HepG2 (cell line): ENCODE results near the gene CREB3. TPM values are rescaled to one million over a fixed set of nuclear protein-coding genes. Genes with fewer than 3 reads are reported as not detected.

Experiments used
- CCDC6 ChIP-seq: sonication (generic); formaldehyde crosslinking; IDR thresholded peaks from 2 replicates; pipeline ENCODE4 v1.8.1; 2022; ENCODE audit warnings: mild to moderate bottlenecking, missing genetic modification reagents, moderate library complexity
- HDAC1 ChIP-seq: sonication (generic); formaldehyde crosslinking; IDR thresholded peaks from 2 replicates; pipeline ENCODE4 v1.5.1; 2020; ENCODE audit warnings: mild to moderate bottlenecking, missing genetic modification reagents
- HOXA5 ChIP-seq: sonication (generic); formaldehyde crosslinking; IDR thresholded peaks from 2 replicates; pipeline ENCODE4 v1.4.0; 2020; ENCODE audit warnings: missing genetic modification reagents
- NFE2L1 ChIP-seq: sonication (generic); formaldehyde crosslinking; IDR thresholded peaks from 2 replicates; pipeline ENCODE4 v1.4.0; 2020; ENCODE audit warnings: missing genetic modification reagents, mild to moderate bottlenecking, borderline replicate concordance
- ZBTB8A ChIP-seq: sonication (generic); formaldehyde crosslinking; IDR thresholded peaks from 2 replicates; pipeline ENCODE4 v1.4.0; 2020; ENCODE audit warnings: mild to moderate bottlenecking, low read depth, missing genetic modification reagents, borderline replicate concordance
- ZNF253 ChIP-seq: sonication (generic); formaldehyde crosslinking; IDR thresholded peaks from 2 replicates; pipeline ENCODE4 v1.8.0; 2022; ENCODE audit warnings: mild to moderate bottlenecking, missing genetic modification reagents, borderline replicate concordance
- ZNF263 ChIP-seq: sonication (generic); formaldehyde crosslinking; IDR thresholded peaks from 2 replicates; pipeline ENCODE4 v1.4.0; 2020; ENCODE audit warnings: missing genetic modification reagents
- ZNF292 ChIP-seq: sonication (generic); formaldehyde crosslinking; IDR thresholded peaks from 2 replicates; pipeline ENCODE4 v1.8.1; 2022; ENCODE audit warnings: mild to moderate bottlenecking, low read depth, missing genetic modification reagents, borderline replicate concordance
- ZNF850 ChIP-seq: sonication (generic); formaldehyde crosslinking; conservative IDR thresholded peaks from 2 replicates; pipeline ENCODE4 v1.9.0; 2021; ENCODE audit warnings: mild to moderate bottlenecking, missing genetic modification reagents
- polyA plus RNA-seq, 8 experiments: library from polyadenylated mRNA; depleted of rRNA in 3 of 8; stranded (reverse) in 7 of 8; unstranded in 1 of 8; fragments of >200 nt; fragmentation: Illumina TruSeq in 4 of 8; extraction: Trizol in 4 of 8; gene quantifications; 2 replicates each; pipeline versions ENCODE4 v1.2.1 to v1.2.3, GENCODE V29; 2011 to 2016; ENCODE audit warnings: low read depth in 4 of 8, missing spikeins in 1 of 8, mixed read lengths in 1 of 8; ENCODE audit not compliant: insufficient read depth in 1 of 8
- total RNA-seq, 5 experiments: library from RNA; depleted of rRNA; stranded (reverse); fragments of >200 nt; fragmentation: Illumina TruSeq; extraction: Trizol; gene quantifications; 2 replicates each; pipeline ENCODE4 v1.2.3, GENCODE V29; 2016; ENCODE audit warnings: low read depth in 1 of 5
- TF ChIP-seq, protein P1 (sequence below), 2 experiments: fragments of 450-650 bp in 1 of 2; sonication (generic) in 1 of 2; formaldehyde crosslinking in 1 of 2; IDR thresholded peaks; 2 replicates each; pipeline versions ENCODE4 v1.6.1 to v1.8.0; 2016 to 2022; ENCODE audit warnings: antibody characterized with exemption in 1 of 2, mild to moderate bottlenecking in 1 of 2, missing genetic modification reagents in 1 of 2
- TF ChIP-seq, protein P2 (sequence below): sonication (generic); formaldehyde crosslinking; conservative IDR thresholded peaks from 2 replicates; pipeline ENCODE4 v1.8.1; 2023; ENCODE audit warnings: missing genetic modification reagents
- TF ChIP-seq, protein P3 (sequence below): sonication (generic); formaldehyde crosslinking; IDR thresholded peaks from 2 replicates; pipeline ENCODE4 v1.8.0; 2022; ENCODE audit warnings: mild to moderate bottlenecking, missing genetic modification reagents, borderline replicate concordance
- TF ChIP-seq, protein P4 (sequence below), 2 experiments: sonication (generic) in 1 of 2; formaldehyde crosslinking in 1 of 2; IDR thresholded peaks; 2 replicates each; pipeline versions ENCODE4 v1.4.0 to v1.6.1; 2018 to 2020; ENCODE audit warnings: missing genetic modification reagents in 2 of 2, borderline replicate concordance in 1 of 2, low read depth in 1 of 2, mild to moderate bottlenecking in 1 of 2, missing biosample characterization in 1 of 2

The CREB3 gene
- total and polyA plus RNA-seq, 2 of the 13 experiments (the other 11 are each of a cell fraction or from before 2014, with no cell fraction given), result 11.1 to 34.2 TPM

DNA sequence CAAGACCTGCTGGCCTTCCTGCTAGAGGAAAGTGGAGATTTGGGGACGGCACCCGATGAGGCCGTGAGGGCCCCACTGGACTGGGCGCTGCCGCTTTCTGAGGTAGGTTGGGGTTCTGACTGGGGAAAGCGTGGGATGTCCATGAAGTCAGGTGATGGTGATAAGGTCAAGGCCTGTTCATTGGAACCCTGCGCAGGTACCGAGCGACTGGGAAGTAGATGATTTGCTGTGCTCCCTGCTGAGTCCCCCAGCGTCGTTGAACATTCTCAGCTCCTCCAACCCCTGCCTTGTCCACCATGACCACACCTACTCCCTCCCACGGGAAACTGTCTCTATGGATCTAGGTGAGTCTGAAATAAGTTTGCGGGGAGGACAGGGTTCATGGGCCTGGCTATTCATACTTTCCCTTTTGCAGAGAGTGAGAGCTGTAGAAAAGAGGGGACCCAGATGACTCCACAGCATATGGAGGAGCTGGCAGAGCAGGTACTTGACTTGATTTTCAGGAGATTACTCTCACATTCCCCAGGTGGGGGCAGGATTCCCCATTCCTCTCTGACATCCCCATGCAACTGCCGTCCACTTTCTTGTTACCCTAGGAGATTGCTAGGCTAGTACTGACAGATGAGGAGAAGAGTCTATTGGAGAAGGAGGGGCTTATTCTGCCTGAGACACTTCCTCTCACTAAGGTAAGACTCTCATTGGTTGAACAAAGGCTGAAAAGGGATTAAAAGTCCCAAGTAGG, 505 bp downstream of the CREB3 start (continued):
- TF ChIP-seq, protein P1, sequence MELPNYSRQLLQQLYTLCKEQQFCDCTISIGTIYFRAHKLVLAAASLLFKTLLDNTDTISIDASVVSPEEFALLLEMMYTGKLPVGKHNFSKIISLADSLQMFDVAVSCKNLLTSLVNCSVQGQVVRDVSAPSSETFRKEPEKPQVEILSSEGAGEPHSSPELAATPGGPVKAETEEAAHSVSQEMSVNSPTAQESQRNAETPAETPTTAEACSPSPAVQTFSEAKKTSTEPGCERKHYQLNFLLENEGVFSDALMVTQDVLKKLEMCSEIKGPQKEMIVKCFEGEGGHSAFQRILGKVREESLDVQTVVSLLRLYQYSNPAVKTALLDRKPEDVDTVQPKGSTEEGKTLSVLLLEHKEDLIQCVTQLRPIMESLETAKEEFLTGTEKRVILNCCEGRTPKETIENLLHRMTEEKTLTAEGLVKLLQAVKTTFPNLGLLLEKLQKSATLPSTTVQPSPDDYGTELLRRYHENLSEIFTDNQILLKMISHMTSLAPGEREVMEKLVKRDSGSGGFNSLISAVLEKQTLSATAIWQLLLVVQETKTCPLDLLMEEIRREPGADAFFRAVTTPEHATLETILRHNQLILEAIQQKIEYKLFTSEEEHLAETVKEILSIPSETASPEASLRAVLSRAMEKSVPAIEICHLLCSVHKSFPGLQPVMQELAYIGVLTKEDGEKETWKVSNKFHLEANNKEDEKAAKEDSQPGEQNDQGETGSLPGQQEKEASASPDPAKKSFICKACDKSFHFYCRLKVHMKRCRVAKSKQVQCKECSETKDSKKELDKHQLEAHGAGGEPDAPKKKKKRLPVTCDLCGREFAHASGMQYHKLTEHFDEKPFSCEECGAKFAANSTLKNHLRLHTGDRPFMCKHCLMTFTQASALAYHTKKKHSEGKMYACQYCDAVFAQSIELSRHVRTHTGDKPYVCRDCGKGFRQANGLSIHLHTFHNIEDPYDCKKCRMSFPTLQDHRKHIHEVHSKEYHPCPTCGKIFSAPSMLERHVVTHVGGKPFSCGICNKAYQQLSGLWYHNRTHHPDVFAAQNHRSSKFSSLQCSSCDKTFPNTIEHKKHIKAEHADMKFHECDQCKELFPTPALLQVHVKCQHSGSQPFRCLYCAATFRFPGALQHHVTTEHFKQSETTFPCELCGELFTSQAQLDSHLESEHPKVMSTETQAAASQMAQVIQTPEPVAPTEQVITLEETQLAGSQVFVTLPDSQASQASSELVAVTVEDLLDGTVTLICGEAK (IDR thresholded peaks at IDR 0.05), result no peak
- TF ChIP-seq, protein P1 (CRISPR knock-in tag; IDR thresholded peaks at IDR 0.05), result 0 out of 2 replicates have a peak, but pooled peaks have one; percentile 10
- 0 out of 2 replicates have a peak, but pooled peaks have one; percentile 12 for TF ChIP-seq CCDC6
- no peak for TF ChIP-seq ZBTB8A (CRISPR knock-in tag)
- no peak for TF ChIP-seq HOXA5 (CRISPR knock-in tag)
- TF ChIP-seq, protein P2, sequence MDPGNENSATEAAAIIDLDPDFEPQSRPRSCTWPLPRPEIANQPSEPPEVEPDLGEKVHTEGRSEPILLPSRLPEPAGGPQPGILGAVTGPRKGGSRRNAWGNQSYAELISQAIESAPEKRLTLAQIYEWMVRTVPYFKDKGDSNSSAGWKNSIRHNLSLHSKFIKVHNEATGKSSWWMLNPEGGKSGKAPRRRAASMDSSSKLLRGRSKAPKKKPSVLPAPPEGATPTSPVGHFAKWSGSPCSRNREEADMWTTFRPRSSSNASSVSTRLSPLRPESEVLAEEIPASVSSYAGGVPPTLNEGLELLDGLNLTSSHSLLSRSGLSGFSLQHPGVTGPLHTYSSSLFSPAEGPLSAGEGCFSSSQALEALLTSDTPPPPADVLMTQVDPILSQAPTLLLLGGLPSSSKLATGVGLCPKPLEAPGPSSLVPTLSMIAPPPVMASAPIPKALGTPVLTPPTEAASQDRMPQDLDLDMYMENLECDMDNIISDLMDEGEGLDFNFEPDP, result 0 out of 2 replicates have a peak, but pooled peaks have one; percentile 84
- TF ChIP-seq, protein P3, sequence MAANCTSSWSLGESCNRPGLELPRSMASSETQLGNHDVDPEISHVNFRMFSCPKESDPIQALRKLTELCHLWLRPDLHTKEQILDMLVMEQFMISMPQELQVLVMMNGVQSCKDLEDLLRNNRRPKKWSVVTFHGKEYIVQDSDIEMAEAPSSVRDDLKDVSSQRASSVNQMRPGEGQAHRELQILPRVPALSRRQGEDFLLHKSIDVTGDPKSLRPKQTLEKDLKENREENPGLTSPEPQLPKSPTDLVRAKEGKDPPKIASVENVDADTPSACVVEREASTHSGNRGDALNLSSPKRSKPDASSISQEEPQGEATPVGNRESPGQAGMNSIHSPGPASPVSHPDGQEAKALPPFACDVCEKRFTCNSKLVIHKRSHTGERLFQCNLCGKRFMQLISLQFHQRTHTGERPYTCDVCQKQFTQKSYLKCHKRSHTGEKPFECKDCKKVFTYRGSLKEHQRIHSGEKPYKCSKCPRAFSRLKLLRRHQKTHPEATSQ (CRISPR knock-in tag), result 0 out of 2 replicates have a peak, but pooled peaks have one; percentile 3
- TF ChIP-seq HDAC1 (CRISPR knock-in tag), result 0 out of 2 replicates have a peak, but pooled peaks have one; percentile 6
- no peak for TF ChIP-seq ZNF253 (CRISPR knock-in tag)
- TF ChIP-seq ZNF850 (CRISPR knock-in tag), result 0 out of 2 replicates have a peak, but pooled peaks have one; percentile 17
- peak; percentile 91 for TF ChIP-seq ZNF263 (CRISPR knock-in tag)
- TF ChIP-seq NFE2L1, result no peak
- TF ChIP-seq, protein P4, sequence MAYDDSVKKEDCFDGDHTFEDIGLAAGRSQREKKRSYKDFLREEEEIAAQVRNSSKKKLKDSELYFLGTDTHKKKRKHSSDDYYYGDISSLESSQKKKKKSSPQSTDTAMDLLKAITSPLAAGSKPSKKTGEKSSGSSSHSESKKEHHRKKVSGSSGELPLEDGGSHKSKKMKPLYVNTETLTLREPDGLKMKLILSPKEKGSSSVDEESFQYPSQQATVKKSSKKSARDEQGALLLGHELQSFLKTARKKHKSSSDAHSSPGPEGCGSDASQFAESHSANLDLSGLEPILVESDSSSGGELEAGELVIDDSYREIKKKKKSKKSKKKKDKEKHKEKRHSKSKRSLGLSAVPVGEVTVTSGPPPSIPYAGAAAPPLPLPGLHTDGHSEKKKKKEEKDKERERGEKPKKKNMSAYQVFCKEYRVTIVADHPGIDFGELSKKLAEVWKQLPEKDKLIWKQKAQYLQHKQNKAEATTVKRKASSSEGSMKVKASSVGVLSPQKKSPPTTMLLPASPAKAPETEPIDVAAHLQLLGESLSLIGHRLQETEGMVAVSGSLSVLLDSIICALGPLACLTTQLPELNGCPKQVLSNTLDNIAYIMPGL (CRISPR knock-in tag; IDR thresholded peaks at IDR 0.05; ENCODE audit: borderline replicate concordance in 1 of 2, low read depth in 1 of 2), result no peak
- no peak for TF ChIP-seq ZNF292 (CRISPR knock-in tag)
